Heart right ventricle (tissue), 16 donors: ENCODE data around the gene TMEM8B. TPM values are rescaled to one million over a fixed set of nuclear protein-coding genes. Genes with fewer than 3 reads are reported as not detected.

Experiments used
- ATAC-seq, 8 donors: fragments of 200-7000 bp; cut with Tn5 transposase; one replicate each; pipeline ENCODE4 v1.9.1; 2020; ENCODE audit warnings: mild to moderate bottlenecking in 8 of 8, moderate library complexity in 8 of 8, moderate number of reproducible peaks in 1 of 8
- DNase-seq, 2 donors: peaks; one replicate each; pipeline ENCODE4 v3.0.0-alpha.2; 2020
- H3K27ac ChIP-seq, 10 donors: fragments of 200-600 bp; sonication (generic) in 2 of 10; one replicate each; pipeline versions ENCODE4 v1.5.0 to v1.8.0; 2020 to 2022; ENCODE audit warnings: mild to moderate bottlenecking in 3 of 10
- H3K27me3 ChIP-seq, 7 donors: fragments of 200-600 bp; one replicate each; pipeline ENCODE4 v1.8.0; 2021 to 2022; ENCODE audit warnings: mild to moderate bottlenecking in 2 of 7
- H3K36me3 ChIP-seq, 9 donors: fragments of 200-600 bp; sonication (generic) in 1 of 9; one replicate each; pipeline versions ENCODE4 v1.5.0 to v1.8.0; 2020 to 2022; ENCODE audit warnings: mild to moderate bottlenecking in 2 of 9
- H3K4me1 ChIP-seq, 9 donors: fragments of 200-600 bp; sonication (generic) in 1 of 9; one replicate each; pipeline versions ENCODE4 v1.5.0 to v1.8.0; 2020 to 2022; ENCODE audit warnings: mild to moderate bottlenecking in 4 of 9
- H3K4me3 ChIP-seq, 10 donors: fragments of 200-600 bp; sonication (generic) in 2 of 10; one replicate each; pipeline versions ENCODE4 v1.5.0 to v1.8.0; 2020 to 2022; ENCODE audit warnings: mild to moderate bottlenecking in 7 of 10, moderate library complexity in 2 of 10
- H3K9me3 ChIP-seq, 11 donors: fragments of 200-600 bp in 10 of 11; sonication (generic) in 2 of 11; one replicate each; pipeline versions ENCODE4 v1.5.0 to v1.8.0; 2013 to 2022; ENCODE audit warnings: mild to moderate bottlenecking in 2 of 11, control low read depth in 1 of 11, moderate library complexity in 1 of 11
- CTCF ChIP-seq, 9 donors: fragments of 200-600 bp; sonication (generic) in 2 of 9; IDR thresholded peaks; one replicate each; pipeline versions ENCODE4 v1.5.0 to v1.8.0; 2021 to 2022; ENCODE audit warnings: antibody characterized with exemption in 9 of 9, mild to moderate bottlenecking in 5 of 9, moderate library complexity in 1 of 9
- WGBS, 2 donors: extraction: QIAGEN DNeasy Blood & Tissue Kit; methylation state at CpG; one replicate each; pipeline ENCODE4 v1.1.7; 2013; ENCODE audit warnings: inconsistent platforms in 1 of 2; 5-methylcytosine and 5-hydroxymethylcytosine counted together
- intact Hi-C, 10 donors: fragments of 100-400 bp; cut with DNase I; formaldehyde crosslinking; loops; one replicate each; pipeline versions ENCODE4 v1.11.1 to v1.14.2; 2022
- polyA plus RNA-seq, 2 donors: library from polyadenylated mRNA; stranded (reverse); fragments of 200-250 nt; gene quantifications; one replicate each; pipeline ENCODE4 v1.2.3, GENCODE V29; 2013
- total RNA-seq, 10 donors: library from RNA; stranded (reverse); fragmentation: NEBNext Ultra II Directional in 3 of 10; extraction: Animal tissue kit (Norgen Biotek cat#: 25700) in 3 of 10; gene quantifications; one replicate each; pipeline versions ENCODE4 v1.2.1 to v1.2.4, GENCODE V29; 2021 to 2023
- donor health status: Arrhythmogenic right ventricular cardiomyopathy.
- donor health status: ischemic (EF 13 %, LVEDD 7.1; RV severe dilation, severe dysfunction).
- donor health status: healthy with polysubstance abuse.
- donor health status: DM: no; HTN: yes; CAD: no.
- donor health status: DM: no; HTN: no; CAD: no.
- donor health status: ischemic (EF 25% LVEDD 6.9; RV normal size, moderate dysfunction).
- donor health status: ischemic (EF 25% LVEDD 5.7; RV mildly dilated, moderate dysfunction).
- donor health status: healthy.
- donor health status: DM: yes; HTN: yes; CAD: no.
- donor health status: Ischemic cardiomyopathy.
- donor health status: ischemic (EF 35%, LVEDD 5.7; RV mildly dilated, moderate dysfunction).
- donor health status: nonischemic (EF 11% LVEDD 7.7; RV severe dilation, severe dysfunction).
- donor health status: DM: yes; HTN: yes; CAD: no.
- donor health status: PGD.
- donor health status: ischemic (EF 29% LVEDD 5.4; RV normal size, mild dysfunction).
- donor health status: nonischemic (EF 23%, LVEDD 6.1; RV moderate dilation, normal function).

The TMEM8B gene
- total and polyA plus RNA-seq, 12 donors = 6.7 to 22.9 (median 19.5) TPM

DNA sequence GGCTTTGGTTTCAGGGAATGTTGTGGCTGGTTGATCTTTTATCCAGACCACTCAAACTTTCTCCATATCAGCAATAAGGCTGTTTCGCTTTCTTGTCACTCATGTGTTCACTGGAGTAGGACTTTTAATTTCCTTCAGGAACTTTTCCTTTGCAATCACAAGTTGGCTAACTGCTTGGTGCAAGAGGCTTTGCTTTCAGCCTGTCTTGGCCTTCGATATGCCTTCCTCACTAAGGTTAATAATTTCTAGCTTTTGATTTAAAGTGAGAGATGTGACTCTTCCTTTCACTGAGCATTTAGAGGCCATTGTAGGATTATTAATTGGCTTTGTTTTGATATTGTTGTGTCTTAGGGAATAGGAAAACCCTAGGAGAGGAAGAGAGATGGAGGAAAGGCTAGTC lies 70.0 kb downstream of the TMEM8B start:
- Histone ChIP-seq H3K27ac (no peak overlapping the region), H3K27me3 (peaks cover 0 to 9% (median 0%) of the 10 kb centered on the region in 7 donors), H3K4me3 (no peak overlapping the region), H3K9me3 (no peaks in the 10 kb centered on the region), H3K36me3 (no peaks in the 10 kb centered on the region), H3K4me1 (peaks cover 0 to 13% (median 10%) of the 10 kb centered on the region in 9 donors)
- ATAC-seq = no peak
- intact Hi-C loops = no loop called here
- DNase-seq = no peak
- TF ChIP-seq CTCF (IDR thresholded peaks at IDR 0.05) = no peak
- WGBS, 2 donors = 88 to 91% methylated on average over 2 of the region's 2 CpGs

- WGBS, 2 donors = 34 to 36% methylated on average over 3 of the region's 3 CpGs
- Histone ChIP-seq H3K4me3 (no peak overlapping the region), H3K9me3 (no peaks in the 10 kb centered on the region), H3K27ac (peak overlapping the region in 1 of 10 donors; percentile 98), H3K36me3 (no peaks in the 10 kb centered on the region), H3K4me1 (peaks cover 19 to 53% (median 50%) of the 10 kb centered on the region in 9 donors), H3K27me3 (no peaks in the 10 kb centered on the region)
- DNase-seq = peak in 1 of 2 donors; percentile 55
- peak; percentile 61 to 82 (median 77) for TF ChIP-seq CTCF (IDR thresholded peaks at IDR 0.05)
- ATAC-seq = no peak
- intact Hi-C loops = loop anchor here in 8 of 10 donors (1.0 to 10.0 kb wide), 7 partner anchors 39 to 248 kb away; partner anchors contain the start of genes CCDC107 (in 1 of the 8), RMRP (in 1 of the 8) and SIT1 (in 1 of the 8)
These were observed 74.0 kb downstream of the TMEM8B start for GRCh38 chr9:35903049-35903448.

GRCh38 chr9:35904338-35904737 lies 75.3 kb downstream of the TMEM8B start:
- no peak for ATAC-seq
- TF ChIP-seq CTCF (IDR thresholded peaks at IDR 0.05) = no peak
- no peak for DNase-seq
- Histone ChIP-seq H3K36me3 (no peaks in the 10 kb centered on the region), H3K4me3 (no peak overlapping the region), H3K4me1 (peaks cover 28 to 66% (median 63%) of the 10 kb centered on the region in 9 donors), H3K27me3 (no peaks in the 10 kb centered on the region), H3K9me3 (no peaks in the 10 kb centered on the region), H3K27ac (peak overlapping the region in 9 of 10 donors; percentile 84 to 98 (median 93))
- 46 to 69% methylated on average over 8 of the region's 8 CpGs for WGBS, 2 donors
- intact Hi-C loops = loop anchor here in 9 of 10 donors (1.0 to 10.0 kb wide), 6 partner anchors 38 to 250 kb away; partner anchors contain the start of genes CCDC107 (in 1 of the 9), RMRP (in 1 of the 9) and SIT1 (in 1 of the 9)

DNA sequence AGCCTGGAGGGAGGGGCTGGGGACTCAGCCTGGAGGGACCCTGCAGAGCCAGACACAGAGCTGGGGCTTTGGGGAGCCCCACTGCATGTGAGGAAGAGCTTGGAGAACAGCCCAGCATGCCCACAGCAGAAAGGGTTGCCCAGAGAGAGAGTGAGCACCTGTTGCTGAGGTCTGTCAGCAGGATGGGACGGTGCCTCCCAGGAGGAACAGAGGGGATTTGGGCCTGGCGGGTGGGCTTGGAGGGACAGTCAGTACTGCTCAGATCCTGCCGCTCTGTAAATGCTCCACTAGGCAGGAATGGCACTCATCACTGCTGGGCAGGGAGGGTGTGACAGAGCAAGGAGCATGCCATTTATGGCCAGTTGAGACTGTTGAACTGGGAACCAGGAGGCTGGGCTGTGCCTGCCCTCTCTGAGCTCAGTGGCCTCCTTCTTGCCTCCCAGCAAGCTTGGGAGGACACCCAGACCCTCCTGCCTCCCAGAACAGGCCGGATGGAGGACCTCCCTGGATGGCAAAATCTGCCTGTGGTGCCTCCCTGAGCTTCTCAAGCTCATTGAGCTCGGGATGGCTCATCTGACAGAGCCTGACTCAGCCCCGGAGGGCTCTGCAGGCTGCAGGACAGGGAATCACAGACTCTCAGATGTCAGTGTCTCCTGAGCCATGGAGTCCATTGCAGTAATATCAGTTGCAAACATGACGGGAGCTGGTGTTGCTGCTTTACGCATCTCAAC lies 76.2 kb downstream of the TMEM8B start:
- ATAC-seq = no peak
- Histone ChIP-seq H3K27me3 (no peaks in the 10 kb centered on the region), H3K4me3 (peak overlapping the region in 2 of 10 donors; percentile 43 to 47), H3K36me3 (no peaks in the 10 kb centered on the region), H3K4me1 (peaks cover 28 to 74% (median 71%) of the 10 kb centered on the region in 9 donors), H3K27ac (peak overlapping the region; percentile 84 to 98 (median 93)), H3K9me3 (no peaks in the 10 kb centered on the region)
- no peak for TF ChIP-seq CTCF (IDR thresholded peaks at IDR 0.05)
- intact Hi-C loops = loop anchor here in 3 of 10 donors (2.0 to 10.0 kb wide), 2 partner anchors 40 to 250 kb away; partner anchors contain the start of genes CCDC107 (in 1 of the 3), RMRP (in 1 of the 3) and SIT1 (in 1 of the 3)
- 65% methylated on average over 8 of the region's 8 CpGs for WGBS, 2 donors
- no peak for DNase-seq
